RPMI7951 (cell line): ENCODE measurements around the gene ATXN7. TPM values are rescaled to one million over a fixed set of nuclear protein-coding genes. Genes with fewer than 3 reads are reported as not detected.

Experiments
- DNase-seq: peaks from one replicate; pipeline ENCODE4 v3.0.0-alpha.2; 2012; ENCODE audit warnings: low read depth
- total RNA-seq: library from RNA; depleted of rRNA; stranded (reverse); fragments of >200 nt; shearing (Covaris generic); gene quantifications from 2 replicates; pipeline ENCODE4 v1.2.3, GENCODE V29; 2014

The ATXN7 gene
- total RNA-seq, 1 experiment from 2014 or later, result 5.4 TPM

DNA sequence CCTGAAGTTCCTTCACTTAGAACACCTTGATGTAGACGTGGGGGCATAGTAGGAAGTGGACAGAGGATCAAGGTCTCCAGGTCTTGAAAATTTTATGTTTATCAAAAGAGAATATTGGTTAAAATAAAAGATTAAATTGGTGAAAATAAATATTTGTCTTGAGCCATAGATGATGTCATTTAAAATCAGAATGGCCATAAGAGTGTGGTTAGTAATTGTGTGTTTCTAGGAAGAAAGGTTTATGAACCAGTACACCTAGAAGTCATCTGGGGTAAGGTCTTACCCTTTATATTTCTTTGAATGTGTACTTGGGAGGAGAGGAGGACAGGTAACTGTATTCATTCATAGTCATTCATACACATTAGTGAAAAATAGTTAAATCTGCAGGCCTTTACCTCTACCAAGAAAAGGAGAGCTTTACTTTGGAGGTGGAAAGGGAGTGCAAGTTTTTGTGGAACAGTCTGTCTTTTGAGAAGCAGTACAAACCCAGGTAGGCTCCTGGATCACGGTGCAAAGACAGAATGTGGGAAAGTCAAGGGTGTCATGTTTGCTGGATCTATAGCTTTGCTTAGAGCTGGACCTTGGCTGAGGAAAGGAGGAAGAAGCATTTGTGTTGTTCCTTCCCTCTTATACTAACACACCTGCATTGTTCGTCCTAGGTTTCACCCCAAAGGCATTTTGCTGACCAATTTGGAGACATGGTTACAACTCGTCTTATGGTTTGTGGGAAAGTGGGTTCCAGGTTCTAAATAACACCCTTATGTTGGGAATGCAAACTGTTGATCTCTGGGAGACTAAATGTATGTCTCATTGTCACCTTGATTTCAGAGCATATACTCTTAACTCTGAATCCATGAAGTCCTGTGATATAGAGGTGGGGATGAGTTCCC is 42.3 kb downstream of the ATXN7 start:
- no peak for DNase-seq

DNA sequence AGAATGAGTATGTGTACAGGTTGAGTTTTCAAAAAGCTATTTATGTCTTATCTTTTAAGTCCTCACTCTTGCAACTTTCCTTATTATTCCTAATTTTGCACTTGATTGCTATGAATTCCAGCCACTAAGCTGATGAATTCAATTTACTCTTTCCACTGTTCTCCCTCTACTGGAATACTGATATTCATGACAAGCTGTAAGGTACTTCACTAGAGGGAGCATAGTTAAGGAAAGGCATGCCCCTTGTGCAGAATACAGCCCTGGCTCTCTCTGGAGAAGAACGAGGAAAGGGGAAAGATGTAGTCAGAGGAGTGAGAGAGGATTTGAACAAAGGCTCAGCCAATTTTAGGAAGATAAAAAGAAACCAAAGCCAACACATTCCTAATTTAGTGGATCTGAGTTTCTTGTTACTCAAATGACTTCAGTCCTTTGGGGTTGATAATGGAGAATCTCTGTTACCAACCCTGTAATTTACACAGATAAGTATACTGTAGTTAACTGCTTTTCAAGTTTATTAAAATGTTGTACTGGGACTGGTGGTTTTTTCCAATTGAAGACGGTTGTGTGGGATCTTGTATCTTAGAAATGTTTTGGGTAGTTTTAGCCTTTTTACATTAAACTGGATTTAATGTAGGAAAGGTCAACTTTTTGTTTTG is 44.5 kb downstream of the ATXN7 start:
- DNase-seq, result peak; percentile 25

GRCh38 chr3:63908776-63909175 is 45.1 kb downstream of the ATXN7 start:
- no peak for DNase-seq

DNA sequence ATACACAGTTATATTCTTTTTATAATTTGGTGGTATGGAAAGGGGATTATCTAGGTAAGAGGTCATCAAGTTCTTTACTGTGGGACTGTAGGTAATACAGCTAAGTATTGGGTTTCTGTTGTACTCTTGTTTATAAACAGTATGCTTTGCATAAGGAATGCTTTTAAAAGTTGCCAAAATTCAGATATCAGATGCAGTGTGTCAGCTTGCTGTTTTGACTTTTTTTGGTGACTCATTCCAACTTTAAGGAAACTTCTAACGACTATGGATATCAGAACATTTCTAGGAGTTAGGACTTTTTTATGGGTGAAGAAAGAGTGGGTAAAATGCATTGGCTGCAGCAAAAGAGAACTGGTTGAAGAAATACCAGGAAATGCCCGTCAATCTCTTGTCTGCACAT is 45.8 kb downstream of the ATXN7 start:
- DNase-seq, result no peak

GRCh38 chr3:63910001-63910400 is 46.3 kb downstream of the ATXN7 start:
- DNase-seq, result no peak

DNA sequence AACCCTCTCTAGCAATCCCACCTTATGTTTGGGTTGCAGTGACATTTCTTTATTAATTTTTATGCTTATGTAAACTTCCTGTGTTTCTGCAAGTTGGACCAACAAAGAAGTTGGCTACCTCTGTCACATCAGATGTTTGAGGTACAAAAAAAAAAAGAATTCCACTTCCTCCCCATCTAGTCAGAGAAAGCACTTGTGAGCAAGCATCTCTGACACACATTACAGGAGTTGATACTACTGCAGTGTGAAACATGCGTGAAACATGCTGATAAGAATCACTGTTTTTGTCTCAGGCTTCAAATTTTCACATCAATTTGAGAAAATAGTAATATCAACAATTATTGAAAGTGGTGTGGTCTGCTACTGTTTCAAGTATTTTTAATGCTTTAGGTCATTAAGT is 47.2 kb downstream of the ATXN7 start:
- DNase-seq, result peak; percentile 17

DNA sequence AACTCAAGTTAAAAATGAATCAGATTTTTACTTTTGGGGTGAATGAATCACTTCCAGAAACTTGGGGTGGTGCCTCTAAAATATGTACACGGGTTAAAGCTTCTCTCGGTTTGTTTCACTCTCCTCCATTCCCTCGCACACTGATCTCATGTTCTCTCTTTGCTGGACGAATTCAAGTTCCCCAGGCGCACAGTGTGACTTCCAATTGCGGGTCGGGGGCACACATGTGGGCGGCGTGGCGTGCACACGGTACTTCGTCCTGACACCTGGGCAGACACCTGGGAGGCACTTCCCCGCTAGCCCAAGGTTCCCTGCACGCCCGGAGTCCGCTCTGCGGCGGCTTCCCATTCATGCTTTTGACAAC is 47.8 kb downstream of the ATXN7 start:
- no peak for DNase-seq

DNA sequence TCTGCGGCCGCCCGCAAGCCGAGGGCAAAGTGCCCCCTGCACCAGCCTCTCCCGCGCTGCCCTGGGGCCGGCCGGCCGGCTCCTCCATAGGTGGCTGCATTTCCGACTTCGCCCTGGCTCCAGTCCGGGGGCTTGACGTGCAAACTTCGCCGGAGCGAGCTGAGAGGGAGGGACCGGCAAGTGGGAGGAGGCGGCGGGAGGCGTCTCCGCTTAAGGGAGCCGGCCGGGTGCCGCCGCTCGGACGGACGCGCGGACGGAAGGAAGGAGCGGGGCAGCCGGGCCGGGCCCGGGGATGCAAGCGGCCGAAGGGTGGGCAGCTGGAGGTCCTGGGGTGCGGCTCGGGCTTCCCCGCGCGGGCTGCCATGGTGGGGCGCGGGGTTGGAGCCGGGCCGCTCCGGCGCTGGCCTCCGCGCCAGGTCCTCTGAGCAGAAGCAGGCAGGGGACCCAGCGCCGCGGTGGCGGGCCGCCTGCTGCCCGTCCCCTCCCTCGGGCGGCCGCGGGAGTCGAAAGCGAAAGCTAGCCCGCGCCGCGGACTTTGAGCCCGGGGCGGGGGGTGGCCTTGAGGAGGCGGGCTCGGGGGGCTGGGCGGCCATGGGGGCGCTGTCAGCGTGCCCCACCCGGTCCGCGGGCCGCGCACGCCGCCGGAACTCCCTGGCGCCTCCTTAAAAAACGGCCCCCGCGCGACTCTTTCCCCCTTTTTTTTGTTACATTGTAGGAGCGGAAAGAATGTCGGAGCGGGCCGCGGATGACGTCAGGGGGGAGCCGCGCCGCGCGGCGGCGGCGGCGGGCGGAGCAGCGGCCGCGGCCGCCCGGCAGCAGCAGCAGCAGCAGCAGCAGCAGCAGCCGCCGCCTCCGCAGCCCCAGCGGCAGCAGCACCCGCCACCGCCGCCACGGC is 48.5 kb downstream of the ATXN7 start, which contains the start of gene SCAANT1:
Gene SCAANT1 (minus strand): TSS at position 511 of the 895 bp plus-strand sequence.
- peak; percentile 92 for DNase-seq

DNA sequence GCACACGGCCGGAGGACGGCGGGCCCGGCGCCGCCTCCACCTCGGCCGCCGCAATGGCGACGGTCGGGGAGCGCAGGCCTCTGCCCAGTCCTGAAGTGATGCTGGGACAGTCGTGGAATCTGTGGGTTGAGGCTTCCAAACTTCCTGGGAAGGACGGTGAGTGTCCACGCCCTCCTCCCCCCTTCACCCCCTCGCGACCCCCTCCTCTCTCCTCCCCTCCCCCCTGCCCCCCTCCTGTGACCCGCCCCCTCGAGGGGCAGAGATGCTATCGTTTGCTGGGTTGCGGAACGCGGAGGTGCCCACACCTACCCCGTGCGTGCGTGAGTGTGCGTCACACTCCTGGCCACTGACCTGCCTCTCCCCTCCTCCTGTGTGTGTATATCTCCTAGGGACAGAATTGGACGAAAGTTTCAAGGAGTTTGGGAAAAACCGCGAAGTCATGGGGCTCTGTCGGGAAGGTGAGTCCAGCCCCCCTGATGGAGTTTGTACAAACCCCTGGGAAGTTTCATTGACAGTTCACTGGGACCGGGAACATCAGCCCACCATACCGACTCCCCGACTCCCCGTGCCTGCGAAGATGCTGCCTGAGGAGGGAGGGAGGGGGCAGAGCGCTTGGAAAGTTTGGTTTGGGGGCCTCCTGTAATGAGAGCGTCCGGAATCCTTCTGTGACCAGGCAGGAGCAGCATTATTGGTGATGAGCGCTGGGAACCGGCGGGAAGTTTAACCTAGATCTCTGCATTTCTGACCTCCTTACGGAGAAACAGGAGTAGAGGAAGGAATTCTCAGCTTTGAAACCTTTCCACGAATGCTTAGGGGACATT is 49.3 kb downstream of the ATXN7 start:
- peak; percentile 44 for DNase-seq

DNA sequence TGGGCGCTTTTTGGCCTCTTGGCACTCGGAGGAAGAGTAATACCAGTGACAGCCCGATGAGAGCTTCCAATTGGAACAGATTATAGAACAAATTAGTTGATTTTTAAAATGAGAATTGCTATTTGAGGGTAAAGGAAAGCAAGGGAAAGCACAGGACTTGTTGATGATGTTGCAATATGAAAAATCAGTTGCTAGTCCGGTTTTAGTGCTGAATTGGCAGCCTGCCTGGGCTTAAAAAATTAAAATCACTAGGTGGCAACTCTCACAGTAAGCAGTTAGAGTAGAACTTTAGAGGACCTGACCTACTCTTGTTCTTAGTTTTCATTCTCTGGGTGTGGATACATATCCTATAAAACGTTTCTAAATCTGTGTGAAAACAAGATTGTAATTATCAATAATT is 50.6 kb downstream of the ATXN7 start:
- no peak for DNase-seq

DNA sequence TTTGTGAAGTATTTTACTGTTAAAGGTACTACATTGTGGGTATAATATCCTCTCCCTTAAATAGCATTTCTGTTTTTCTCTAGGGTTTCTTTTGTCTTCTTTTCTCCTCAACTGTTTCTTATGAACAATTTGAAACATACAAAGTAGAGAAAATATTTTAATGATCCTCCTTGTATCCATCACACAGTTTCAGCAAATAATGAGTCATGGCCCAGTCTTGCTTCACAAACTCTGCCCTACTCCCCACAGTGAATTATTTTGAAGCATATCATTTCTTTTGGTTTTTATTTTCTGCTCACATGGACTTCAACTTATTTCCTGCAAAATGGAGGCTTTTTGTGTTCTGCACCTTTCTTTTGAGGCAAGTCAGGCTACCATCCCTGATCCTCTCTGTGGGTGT is 54.7 kb downstream of the ATXN7 start:
- no peak for DNase-seq

DNA sequence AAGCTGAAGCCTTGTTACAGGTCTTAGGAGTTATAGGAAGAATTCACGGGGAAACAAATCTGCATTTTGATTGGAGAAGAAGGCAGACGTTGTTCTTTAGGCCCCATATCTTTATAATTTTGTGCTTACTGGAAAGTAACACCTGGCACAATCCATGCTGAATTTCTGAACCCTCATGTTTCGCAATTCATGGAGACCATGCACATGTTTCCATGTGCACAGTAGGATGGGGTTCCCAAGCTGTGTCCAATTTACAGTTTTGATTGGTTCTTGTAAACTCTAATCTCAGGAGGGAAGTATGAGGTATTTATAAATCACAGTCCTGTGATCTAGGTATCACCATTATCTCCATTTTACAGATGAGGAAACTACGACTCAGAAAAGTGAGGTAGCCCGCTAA is 56.3 kb downstream of the ATXN7 start:
- no peak for DNase-seq

GRCh38 chr3:63921741-63922482 is 58.2 kb downstream of the ATXN7 start:
- no peak for DNase-seq

- no peak for DNase-seq
These were observed 59.0 kb downstream of the ATXN7 start for GRCh38 chr3:63922491-63923199.

GRCh38 chr3:63926309-63926708 is 62.6 kb downstream of the ATXN7 start:
- DNase-seq, result no peak

- DNase-seq, result no peak
These were observed 64.0 kb downstream of the ATXN7 start for GRCh38 chr3:63927422-63928280.

GRCh38 chr3:63931290-63931689 is 67.6 kb downstream of the ATXN7 start:
- DNase-seq, result no peak

GRCh38 chr3:63932509-63933212 is 69.0 kb downstream of the ATXN7 start:
- no peak for DNase-seq
